ENCODE results near the gene GID8. TPM values are rescaled to one million over a fixed set of nuclear protein-coding genes. Genes with fewer than 3 reads are reported as not detected.
A peak's percentile ranks its signal among the peaks of the same experiment; 100 is the strongest.

GID8 gene
- total and polyA plus RNA-seq, 9 of the 15 experiments (the other 6 are each of a cell fraction or from before 2014, with no cell fraction given) = 7.5 to 31.6 (median 22.2) TPM

DNA sequence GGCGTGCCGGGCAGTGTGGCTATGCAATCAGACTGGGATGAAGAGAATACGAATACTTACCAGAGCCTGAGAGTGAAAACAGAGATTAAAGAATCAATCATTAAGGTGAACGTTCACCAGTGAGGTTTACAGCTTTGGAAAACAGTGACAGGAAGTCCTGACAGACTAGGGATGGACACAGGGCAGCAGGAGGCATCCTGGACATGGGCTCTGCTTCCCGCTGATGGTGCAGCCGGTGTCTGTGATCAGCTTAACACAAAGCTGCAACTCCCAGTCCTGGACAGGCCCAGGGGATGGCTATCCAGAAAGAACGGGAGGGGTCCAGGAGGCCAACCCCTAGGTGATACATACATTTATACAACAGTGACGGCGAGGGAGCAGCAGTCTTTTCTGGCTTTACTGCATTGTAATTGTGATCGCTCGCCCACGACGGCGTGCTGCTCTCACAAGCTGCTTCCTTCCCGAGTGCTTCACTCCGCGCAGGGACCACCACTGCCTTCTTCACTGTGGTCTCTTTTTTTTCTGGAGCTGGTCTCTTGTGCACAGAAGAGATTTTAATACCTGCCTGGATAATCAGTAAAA is 32.3 kb upstream of the GID8 start (continued):
- TF ChIP-seq RBM34 (IDR thresholded peaks at IDR 0.05; ENCODE audit: borderline replicate concordance, insufficient read depth, low read length) (no peak), ZNF644 (tag; IDR thresholded peaks at IDR 0.05; ENCODE audit: low read depth) (no peak)

DNA sequence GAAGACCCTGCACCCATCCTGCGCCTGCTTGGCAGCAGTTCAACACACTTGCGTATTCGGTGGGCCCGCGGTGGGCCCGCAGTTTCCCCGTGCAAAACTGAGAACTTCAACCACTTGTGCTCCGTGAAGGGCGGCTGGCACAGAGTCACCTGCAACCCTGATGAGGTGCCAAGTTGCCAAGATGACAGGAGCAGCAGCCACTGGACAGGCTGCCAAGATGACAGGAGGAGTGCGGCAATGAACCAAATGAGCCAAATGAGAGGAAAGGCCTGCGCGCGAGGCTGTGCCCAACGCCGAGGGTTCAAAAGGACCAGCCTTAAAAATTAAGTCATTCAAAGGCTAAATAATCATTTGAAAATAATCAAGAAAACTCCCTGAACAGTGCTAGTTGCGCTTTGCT is 31.7 kb upstream of the GID8 start:
- Histone ChIP-seq H3K27ac (ENCODE audit: extremely low read depth, low read depth, low read length) (no peak overlapping the region), H3K9me1 (ENCODE audit: control insufficient read depth, insufficient read depth, low read length) (peaks cover 5% of the 10 kb centered on the region), H3K79me2 (ENCODE audit: control insufficient read depth, insufficient read depth, low read length) (peaks cover 28% of the 10 kb centered on the region; the same call in 2 of the 3 replicates), H2AFZ (ENCODE audit: low read depth, low read length) (no peak overlapping the region), H3K9me3 (replicated peaks; ENCODE audit: control insufficient read depth, insufficient read depth, low read depth, low read length) (no peaks in the 10 kb centered on the region), H3K27me3 (ENCODE audit: control insufficient read depth in 2 of 2, insufficient read depth in 2 of 2, low read length in 2 of 2) (no peaks in the 10 kb centered on the region), H3K9ac (ENCODE audit: insufficient read depth in 1 of 2, low read depth in 2 of 2, low read length in 2 of 2) (no peak overlapping the region), H3K36me3 (ENCODE audit: control insufficient read depth, insufficient read depth, low read length) (peaks cover 98% of the 10 kb centered on the region), H3K4me2 (ENCODE audit: insufficient read depth, low read length) (no peak overlapping the region), H4K20me1 (replicated peaks; ENCODE audit: control insufficient read depth, insufficient read depth, low read length) (peaks cover 14% of the 10 kb centered on the region; the same call in 1 of the 2 replicates), H3K4me1 (replicated peaks in 1 of 2; ENCODE audit: control insufficient read depth in 2 of 2, insufficient read depth in 2 of 2, low read length in 2 of 2) (peaks cover 0 to 3% of the 10 kb centered on the region in 2 experiments; a peak in 1 of 5 replicates), H3K4me3 (no peak overlapping the region)
- FAIRE-seq (no peak), DNase-seq (ENCODE audit: extremely low read depth in 1 of 4, low spot score in 3 of 4) (no peak), ATAC-seq (no peak)
- TF ChIP-seq, protein P1, sequence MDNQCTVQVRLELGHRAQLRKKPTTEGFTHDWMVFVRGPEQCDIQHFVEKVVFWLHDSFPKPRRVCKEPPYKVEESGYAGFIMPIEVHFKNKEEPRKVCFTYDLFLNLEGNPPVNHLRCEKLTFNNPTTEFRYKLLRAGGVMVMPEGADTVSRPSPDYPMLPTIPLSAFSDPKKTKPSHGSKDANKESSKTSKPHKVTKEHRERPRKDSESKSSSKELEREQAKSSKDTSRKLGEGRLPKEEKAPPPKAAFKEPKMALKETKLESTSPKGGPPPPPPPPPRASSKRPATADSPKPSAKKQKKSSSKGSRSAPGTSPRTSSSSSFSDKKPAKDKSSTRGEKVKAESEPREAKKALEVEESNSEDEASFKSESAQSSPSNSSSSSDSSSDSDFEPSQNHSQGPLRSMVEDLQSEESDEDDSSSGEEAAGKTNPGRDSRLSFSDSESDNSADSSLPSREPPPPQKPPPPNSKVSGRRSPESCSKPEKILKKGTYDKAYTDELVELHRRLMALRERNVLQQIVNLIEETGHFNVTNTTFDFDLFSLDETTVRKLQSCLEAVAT (IDR thresholded peaks at IDR 0.05) = no peak
- TF ChIP-seq, protein P2, sequence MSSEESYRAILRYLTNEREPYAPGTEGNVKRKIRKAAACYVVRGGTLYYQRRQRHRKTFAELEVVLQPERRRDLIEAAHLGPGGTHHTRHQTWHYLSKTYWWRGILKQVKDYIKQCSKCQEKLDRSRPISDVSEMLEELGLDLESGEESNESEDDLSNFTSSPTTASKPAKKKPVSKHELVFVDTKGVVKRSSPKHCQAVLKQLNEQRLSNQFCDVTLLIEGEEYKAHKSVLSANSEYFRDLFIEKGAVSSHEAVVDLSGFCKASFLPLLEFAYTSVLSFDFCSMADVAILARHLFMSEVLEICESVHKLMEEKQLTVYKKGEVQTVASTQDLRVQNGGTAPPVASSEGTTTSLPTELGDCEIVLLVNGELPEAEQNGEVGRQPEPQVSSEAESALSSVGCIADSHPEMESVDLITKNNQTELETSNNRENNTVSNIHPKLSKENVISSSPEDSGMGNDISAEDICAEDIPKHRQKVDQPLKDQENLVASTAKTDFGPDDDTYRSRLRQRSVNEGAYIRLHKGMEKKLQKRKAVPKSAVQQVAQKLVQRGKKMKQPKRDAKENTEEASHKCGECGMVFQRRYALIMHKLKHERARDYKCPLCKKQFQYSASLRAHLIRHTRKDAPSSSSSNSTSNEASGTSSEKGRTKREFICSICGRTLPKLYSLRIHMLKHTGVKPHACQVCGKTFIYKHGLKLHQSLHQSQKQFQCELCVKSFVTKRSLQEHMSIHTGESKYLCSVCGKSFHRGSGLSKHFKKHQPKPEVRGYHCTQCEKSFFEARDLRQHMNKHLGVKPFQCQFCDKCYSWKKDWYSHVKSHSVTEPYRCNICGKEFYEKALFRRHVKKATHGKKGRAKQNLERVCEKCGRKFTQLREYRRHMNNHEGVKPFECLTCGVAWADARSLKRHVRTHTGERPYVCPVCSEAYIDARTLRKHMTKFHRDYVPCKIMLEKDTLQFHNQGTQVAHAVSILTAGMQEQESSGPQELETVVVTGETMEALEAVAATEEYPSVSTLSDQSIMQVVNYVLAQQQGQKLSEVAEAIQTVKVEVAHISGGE (CRISPR knock-in tag; IDR thresholded peaks at IDR 0.05) = no peak
- TF ChIP-seq, protein P3, sequence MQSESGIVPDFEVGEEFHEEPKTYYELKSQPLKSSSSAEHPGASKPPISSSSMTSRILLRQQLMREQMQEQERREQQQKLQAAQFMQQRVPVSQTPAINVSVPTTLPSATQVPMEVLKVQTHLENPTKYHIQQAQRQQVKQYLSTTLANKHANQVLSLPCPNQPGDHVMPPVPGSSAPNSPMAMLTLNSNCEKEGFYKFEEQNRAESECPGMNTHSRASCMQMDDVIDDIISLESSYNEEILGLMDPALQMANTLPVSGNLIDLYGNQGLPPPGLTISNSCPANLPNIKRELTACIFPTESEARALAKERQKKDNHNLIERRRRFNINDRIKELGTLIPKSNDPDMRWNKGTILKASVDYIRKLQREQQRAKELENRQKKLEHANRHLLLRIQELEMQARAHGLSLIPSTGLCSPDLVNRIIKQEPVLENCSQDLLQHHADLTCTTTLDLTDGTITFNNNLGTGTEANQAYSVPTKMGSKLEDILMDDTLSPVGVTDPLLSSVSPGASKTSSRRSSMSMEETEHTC (IDR thresholded peaks at IDR 0.05) = no peak
- TF ChIP-seq TFAM (CRISPR knock-in tag; conservative IDR thresholded peaks at IDR 0.05) (no peak), PHF21A (IDR thresholded peaks at IDR 0.05; ENCODE audit: borderline replicate concordance, low read depth) (no peak), RNF2 (IDR thresholded peaks at IDR 0.05) (no peak), COPS2 (conservative IDR thresholded peaks at IDR 0.05) (no peak), ARHGAP35 (IDR thresholded peaks at IDR 0.05; ENCODE audit: partially characterized antibody) (no peak), KAT2B (IDR thresholded peaks at IDR 0.05; ENCODE audit: low read depth, low read length) (no peak), RBM22 (IDR thresholded peaks at IDR 0.05; ENCODE audit: low read depth, low read length, poor library complexity, severe bottlenecking) (peak; percentile 55), PRPF4 (IDR thresholded peaks at IDR 0.05; ENCODE audit: insufficient read depth, low read depth, low read length, poor library complexity, severe bottlenecking) (no peak), STAT5A (IDR thresholded peaks at IDR 0.05; ENCODE audit: borderline replicate concordance, low read length) (no peak), POLR2G (IDR thresholded peaks at IDR 0.05; ENCODE audit: low read depth, low read length) (peak; percentile 38; the same call in 1 of the 2 replicates)
- ChIA-PET POLR2A (interaction anchor here (1.7 kb wide), 1 partner anchor 31 kb away, joined by 6 read pairs; no protein-coding TSS in a partner anchor), CTCF (ENCODE audit: low intra/inter-chr PET ratio) (no interaction called here)
- intact Hi-C loops (cut with micrococcal nuclease) = no loop called here
- BruUV-seq (replicated peaks) = no TSS peak
- in situ Hi-C loops (cut with MboI) = no loop called here
- WGBS (ENCODE audit: insufficient coverage, low coverage, missing lambda C conversion rate) = 93% methylated on average over 11 of the region's 16 CpGs
